ENCODE data around the gene PRMT2.

PRMT2 gene

DNA sequence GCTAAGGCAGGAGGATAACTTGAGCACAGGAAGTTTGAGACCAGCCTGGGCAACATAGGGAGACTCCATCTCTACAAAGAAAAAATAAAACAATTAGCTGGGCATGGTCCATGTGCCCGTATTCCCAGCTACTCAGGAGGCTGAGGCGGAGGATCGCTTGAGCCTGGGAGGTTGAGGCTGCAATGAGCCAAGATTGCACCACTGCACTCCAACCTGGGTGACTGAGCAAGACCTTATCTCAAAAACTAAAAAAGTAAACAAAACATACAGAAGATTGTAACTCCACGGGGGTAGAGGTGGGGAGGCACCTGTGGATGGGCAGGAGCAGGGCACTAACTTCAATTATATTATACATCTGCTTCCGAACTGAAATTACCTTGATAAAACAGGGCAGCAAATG lies 35.2 kb upstream of the PRMT2 start:
- TF ChIP-seq, protein P1, sequence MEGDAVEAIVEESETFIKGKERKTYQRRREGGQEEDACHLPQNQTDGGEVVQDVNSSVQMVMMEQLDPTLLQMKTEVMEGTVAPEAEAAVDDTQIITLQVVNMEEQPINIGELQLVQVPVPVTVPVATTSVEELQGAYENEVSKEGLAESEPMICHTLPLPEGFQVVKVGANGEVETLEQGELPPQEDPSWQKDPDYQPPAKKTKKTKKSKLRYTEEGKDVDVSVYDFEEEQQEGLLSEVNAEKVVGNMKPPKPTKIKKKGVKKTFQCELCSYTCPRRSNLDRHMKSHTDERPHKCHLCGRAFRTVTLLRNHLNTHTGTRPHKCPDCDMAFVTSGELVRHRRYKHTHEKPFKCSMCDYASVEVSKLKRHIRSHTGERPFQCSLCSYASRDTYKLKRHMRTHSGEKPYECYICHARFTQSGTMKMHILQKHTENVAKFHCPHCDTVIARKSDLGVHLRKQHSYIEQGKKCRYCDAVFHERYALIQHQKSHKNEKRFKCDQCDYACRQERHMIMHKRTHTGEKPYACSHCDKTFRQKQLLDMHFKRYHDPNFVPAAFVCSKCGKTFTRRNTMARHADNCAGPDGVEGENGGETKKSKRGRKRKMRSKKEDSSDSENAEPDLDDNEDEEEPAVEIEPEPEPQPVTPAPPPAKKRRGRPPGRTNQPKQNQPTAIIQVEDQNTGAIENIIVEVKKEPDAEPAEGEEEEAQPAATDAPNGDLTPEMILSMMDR (conservative IDR thresholded peaks at IDR 0.05; ENCODE audit: low read depth, low read length), result no peak
- DNase-seq (ENCODE audit: low read depth), result no peak
- H3K4me3 ChIP-seq (ENCODE audit: low read depth, low read length), result no peak overlapping the region

DNA sequence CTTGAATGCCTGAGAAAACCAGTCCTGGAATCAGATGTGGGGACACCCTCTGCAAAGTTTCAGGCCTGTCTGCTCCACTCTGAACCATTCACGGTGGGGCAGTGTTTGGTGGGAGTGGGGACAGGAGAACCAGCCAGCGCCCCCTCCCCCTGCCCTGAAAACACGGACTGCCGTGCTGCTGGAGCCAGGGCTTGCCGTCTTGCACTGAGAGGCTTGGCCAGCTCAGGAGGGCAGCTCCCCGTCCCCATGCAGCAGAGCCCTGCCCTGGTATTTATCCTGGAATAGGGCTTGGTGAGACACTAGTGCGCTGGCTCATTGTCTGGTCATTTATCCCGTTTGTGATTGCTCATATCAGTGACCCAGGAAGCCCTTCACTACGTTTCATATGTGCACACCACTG lies 34.5 kb upstream of the PRMT2 start:
- H3K4me3 ChIP-seq (ENCODE audit: low read depth, low read length), result no peak overlapping the region
- DNase-seq (ENCODE audit: low read depth), result no peak
- TF ChIP-seq, protein P1 (conservative IDR thresholded peaks at IDR 0.05; ENCODE audit: low read depth, low read length), result no peak

DNA sequence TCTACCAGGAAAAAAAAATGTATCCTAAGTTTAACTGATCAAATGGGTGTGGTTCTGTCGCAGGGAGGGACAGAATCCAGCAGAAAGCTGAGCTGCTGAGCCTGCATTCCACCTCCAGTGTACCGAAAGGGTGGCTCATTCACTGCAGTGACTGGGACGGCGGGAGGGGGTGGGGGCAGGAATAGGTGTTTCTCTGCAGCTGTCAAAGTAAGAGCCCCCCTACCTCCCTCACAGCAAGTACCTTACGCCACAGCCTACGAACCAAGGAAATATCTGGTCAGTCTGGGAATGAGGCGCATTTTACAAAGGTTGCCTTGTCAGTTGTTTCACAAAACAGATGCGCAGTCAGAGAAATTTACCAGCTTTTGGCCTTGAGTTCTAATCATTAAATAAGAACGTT lies 32.2 kb upstream of the PRMT2 start:
- H3K4me3 ChIP-seq (ENCODE audit: low read depth, low read length), result no peak overlapping the region
- DNase-seq (ENCODE audit: low read depth), result no peak
- TF ChIP-seq, protein P1 (conservative IDR thresholded peaks at IDR 0.05; ENCODE audit: low read depth, low read length), result no peak

DNA sequence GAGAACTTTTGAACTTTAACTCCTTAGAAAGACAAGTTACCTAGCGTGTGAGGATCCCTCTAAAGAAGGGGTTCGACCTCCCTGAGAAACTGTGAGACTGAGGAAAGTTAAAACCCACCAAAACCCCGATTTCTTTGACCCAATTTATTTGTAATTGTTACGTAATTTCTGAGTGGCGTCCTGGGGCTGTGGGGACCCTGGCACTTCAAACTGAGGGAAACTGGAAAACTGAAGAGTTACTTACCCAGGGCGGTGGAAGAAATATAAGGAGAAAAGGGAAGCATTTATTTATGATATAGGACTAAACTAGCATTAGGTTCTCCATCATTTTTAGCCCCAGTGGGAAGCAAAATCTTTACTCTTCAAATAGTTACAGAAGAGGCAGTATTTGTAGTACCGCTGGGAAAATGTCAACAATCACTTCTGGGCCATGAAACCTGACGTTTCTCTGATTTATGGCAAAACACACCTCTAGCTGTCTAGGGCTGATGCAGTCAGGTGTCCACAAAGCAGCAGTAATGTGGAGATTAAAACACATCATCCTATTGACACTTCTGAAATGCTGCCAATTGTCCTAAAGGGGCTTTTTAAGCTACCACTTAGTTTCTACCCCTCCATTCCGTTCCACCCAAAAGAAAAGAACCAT lies 31.0 kb upstream of the PRMT2 start:
- TF ChIP-seq, protein P1 (conservative IDR thresholded peaks at IDR 0.05; ENCODE audit: low read depth, low read length), result no peak
- DNase-seq (ENCODE audit: low read depth), result no peak
- no peak overlapping the region for H3K4me3 ChIP-seq (ENCODE audit: low read depth, low read length)

DNA sequence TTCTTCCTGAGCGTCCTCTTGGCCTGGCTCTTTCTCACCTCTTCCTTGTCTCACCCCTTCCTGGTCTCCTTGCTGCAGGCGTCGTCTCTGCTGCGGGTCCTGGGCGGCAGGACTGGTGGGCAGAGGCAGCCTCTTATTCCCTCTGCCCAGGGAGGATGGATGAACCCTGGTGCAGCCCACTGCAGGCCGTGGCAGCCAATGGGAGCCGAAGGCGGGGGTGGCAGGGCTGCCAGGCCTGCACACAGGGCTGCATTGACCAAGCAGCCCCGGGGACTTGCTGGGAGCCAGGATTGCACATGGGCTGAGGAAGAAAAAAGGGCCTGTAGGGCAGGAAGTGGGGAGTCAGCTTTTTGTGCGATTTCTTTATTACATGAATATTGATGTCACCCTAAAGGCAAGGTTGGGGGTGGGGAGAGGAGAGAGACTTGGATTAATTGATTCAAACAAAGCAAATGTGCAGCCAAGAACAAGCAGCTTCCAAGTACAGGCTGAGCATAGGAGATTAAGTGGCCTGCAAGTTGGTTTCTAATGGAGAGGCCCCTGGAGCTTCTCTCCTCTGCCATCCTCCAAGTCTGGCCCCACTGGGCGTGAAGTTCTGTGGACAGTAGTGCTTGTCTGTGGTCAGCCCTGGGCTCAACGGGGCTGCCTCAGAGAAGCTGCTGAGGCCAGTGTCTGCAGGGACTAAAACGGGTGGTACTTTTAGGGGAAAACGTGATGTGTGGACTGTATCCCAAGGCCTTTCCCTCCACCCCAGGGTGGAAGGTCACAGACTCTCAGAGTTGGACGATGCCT lies 30.3 kb upstream of the PRMT2 start, which contains the start of gene S100B:
TSS of gene S100B (minus strand) at position 108 of the 792 bp plus-strand sequence. CDS start 2,667 bp downstream, outside the sequence.
- H3K4me3 ChIP-seq (ENCODE audit: low read depth, low read length), result no peak within 1 kb of the TSS
- TF ChIP-seq, protein P1 (conservative IDR thresholded peaks at IDR 0.05; ENCODE audit: low read depth, low read length), result no peak
- no peak for DNase-seq (ENCODE audit: low read depth)

DNA sequence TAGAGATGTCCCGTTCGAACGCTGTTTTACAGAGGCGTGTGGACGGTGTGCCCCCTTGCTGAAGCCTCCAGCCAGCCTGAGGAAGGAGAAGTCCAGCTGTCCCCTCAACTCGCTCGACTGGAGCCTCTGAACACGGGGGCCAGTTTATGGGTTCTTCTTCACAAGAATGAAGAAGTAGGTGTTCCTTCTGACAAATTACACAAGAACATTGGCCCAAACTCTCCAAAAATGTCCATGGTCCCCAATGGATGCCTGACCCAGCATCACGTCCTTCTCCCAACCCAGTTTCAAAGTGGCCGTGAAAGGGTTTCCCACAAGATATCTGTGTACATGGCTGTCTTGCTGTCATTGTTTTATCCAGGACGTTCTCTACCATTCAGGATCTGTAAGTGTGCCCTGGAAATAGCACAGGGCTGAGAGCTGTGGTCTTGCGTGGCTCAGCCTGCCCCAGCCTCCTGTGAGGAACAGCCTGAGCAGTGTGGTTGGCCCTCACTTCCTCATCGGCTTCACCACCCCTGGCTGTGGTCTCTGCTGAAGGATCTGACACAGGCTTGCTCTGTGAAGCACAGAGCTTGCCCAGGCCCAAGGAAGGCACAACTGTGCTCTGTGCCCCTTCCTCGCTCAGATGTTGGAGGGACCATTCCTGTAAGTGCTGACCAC lies 29.6 kb upstream of the PRMT2 start:
- DNase-seq (ENCODE audit: low read depth), result no peak
- no peak overlapping the region for H3K4me3 ChIP-seq (ENCODE audit: low read depth, low read length)
- TF ChIP-seq, protein P1 (conservative IDR thresholded peaks at IDR 0.05; ENCODE audit: low read depth, low read length), result no peak
